H9 (cell line): ENCODE results near the gene MYT1. TPM values are rescaled to one million over a fixed set of nuclear protein-coding genes. Genes with fewer than 3 reads are reported as not detected.

Source experiments
- DNase-seq: peaks from one replicate; pipeline ENCODE4 v3.0.0-alpha.2; 2017
- H2AFZ ChIP-seq: one replicate; pipeline ENCODE4 v1.6.1; 2013; ENCODE audit warnings: mild to moderate bottlenecking, low read length, control low read depth, moderate library complexity
- H2AK5ac ChIP-seq: 2 replicates; pipeline ENCODE4 v1.6.1; 2013; ENCODE audit warnings: low read length, control low read depth, mixed read lengths; ENCODE audit not compliant: insufficient read length
- H2BK120ac ChIP-seq: one replicate; pipeline ENCODE4 v1.6.1; 2013; ENCODE audit warnings: low read depth, mild to moderate bottlenecking, low read length, control low read depth, inconsistent platforms; ENCODE audit not compliant: poor library complexity, severe bottlenecking
- H2BK12ac ChIP-seq: 2 replicates; pipeline ENCODE4 v1.6.1; 2013; ENCODE audit warnings: low read length, control low read depth, mixed read lengths, low read depth; ENCODE audit not compliant: insufficient read length
- H2BK15ac ChIP-seq: 2 replicates; pipeline ENCODE4 v1.6.1; 2013; ENCODE audit warnings: low read depth, low read length, control low read depth
- H2BK20ac ChIP-seq: one replicate; pipeline ENCODE4 v1.6.1; 2013; ENCODE audit warnings: low read depth, mild to moderate bottlenecking, low read length, control low read depth, inconsistent platforms; ENCODE audit not compliant: poor library complexity, severe bottlenecking
- H2BK5ac ChIP-seq: 2 replicates; pipeline ENCODE4 v1.6.1; 2013; ENCODE audit warnings: low read length, control low read depth, mixed read lengths; ENCODE audit not compliant: insufficient read length
- H3K14ac ChIP-seq: 2 replicates; pipeline ENCODE4 v1.6.1; 2013; ENCODE audit warnings: low read length, control low read depth; ENCODE audit not compliant: insufficient read depth
- H3K18ac ChIP-seq: 2 replicates; pipeline ENCODE4 v1.6.1; 2013; ENCODE audit warnings: low read depth, mild to moderate bottlenecking, mixed read lengths, low read length, control low read depth; ENCODE audit not compliant: insufficient read length
- H3K23ac ChIP-seq: 2 replicates; pipeline ENCODE4 v1.6.1; 2013; ENCODE audit warnings: low read length, control low read depth, mixed read lengths, low read depth; ENCODE audit not compliant: insufficient read length
- H3K23me2 ChIP-seq: 2 replicates; pipeline ENCODE4 v1.6.1; 2013; ENCODE audit warnings: low read depth, mild to moderate bottlenecking, mixed read lengths, low read length, control low read depth; ENCODE audit not compliant: insufficient read length, poor library complexity, severe bottlenecking
- H3K27ac ChIP-seq: 2 replicates; pipeline ENCODE4 v1.5.1; 2013; ENCODE audit warnings: low read length, control low read depth, mixed read lengths, low read depth; ENCODE audit not compliant: insufficient read length
- H3K27me3 ChIP-seq: 2 replicates; pipeline ENCODE4 v1.6.1; 2013; ENCODE audit warnings: low read length, control low read depth, inconsistent platforms; ENCODE audit not compliant: insufficient read depth
- H3K4ac ChIP-seq: 2 replicates; pipeline ENCODE4 v1.6.1; 2013; ENCODE audit warnings: low read depth, mild to moderate bottlenecking, control low read depth, inconsistent platforms, low read length, moderate library complexity
- H3K4me1 ChIP-seq: 2 replicates; pipeline ENCODE4 v1.6.1; 2013; ENCODE audit warnings: low read length, control low read depth, inconsistent platforms; ENCODE audit not compliant: insufficient read depth
- H3K4me2 ChIP-seq: 2 replicates; pipeline ENCODE4 v1.6.1; 2013; ENCODE audit warnings: low read length, control low read depth, mixed read lengths; ENCODE audit not compliant: insufficient read length, insufficient read depth
- H3K56ac ChIP-seq: 2 replicates; pipeline ENCODE4 v1.6.1; 2013; ENCODE audit warnings: low read depth, mild to moderate bottlenecking, mixed read lengths, low read length, control low read depth; ENCODE audit not compliant: insufficient read length
- H3K79me1 ChIP-seq: 2 replicates; pipeline ENCODE4 v1.6.1; 2013; ENCODE audit warnings: low read depth, mild to moderate bottlenecking, moderate library complexity, low read length, control low read depth, inconsistent platforms; ENCODE audit not compliant: insufficient read depth, poor library complexity, severe bottlenecking
- H3K79me2 ChIP-seq: 2 replicates; pipeline ENCODE4 v1.6.1; 2013; ENCODE audit warnings: low read length, control low read depth, inconsistent platforms; ENCODE audit not compliant: insufficient read depth
- H3K9ac ChIP-seq: 2 replicates; pipeline ENCODE4 v1.6.1; 2013; ENCODE audit warnings: low read length, control low read depth, mixed read lengths; ENCODE audit not compliant: insufficient read length; ENCODE audit errors: extremely low read depth
- H3K9me3 ChIP-seq: one replicate; pipeline ENCODE4 v1.6.1; 2013; ENCODE audit warnings: low read depth, low read length, inconsistent platforms; ENCODE audit not compliant: control insufficient read depth
- H3T11ph ChIP-seq: one replicate; pipeline ENCODE4 v1.6.1; 2013; ENCODE audit warnings: mild to moderate bottlenecking, low read length, control low read depth, inconsistent platforms
- H4K20me1 ChIP-seq: one replicate; pipeline ENCODE4 v1.6.1; 2013; ENCODE audit not compliant: control insufficient read depth, insufficient read length, insufficient read depth
- H4K5ac ChIP-seq: 2 replicates; pipeline ENCODE4 v1.6.1; 2013; ENCODE audit warnings: low read depth, mild to moderate bottlenecking, mixed read lengths, low read length, control low read depth; ENCODE audit not compliant: insufficient read length
- H4K8ac ChIP-seq: replicated peaks from 2 replicates; pipeline ENCODE4 v1.6.1; 2013; ENCODE audit warnings: low read length, control low read depth, mixed read lengths, low read depth; ENCODE audit not compliant: insufficient read length
- H4K91ac ChIP-seq: 2 replicates; pipeline ENCODE4 v1.6.1; 2013; ENCODE audit warnings: low read depth, mild to moderate bottlenecking, moderate library complexity, mixed read lengths, low read length, control low read depth; ENCODE audit not compliant: insufficient read length
- H3K27ac Mint-ChIP-seq, 3 experiments: 2 replicates in 2 of 3; 3 replicates in 1 of 3; pipeline ENCODE4 v1.8.0; 2020 to 2021; ENCODE audit warnings: mixed read lengths in 3 of 3, mild to moderate bottlenecking in 1 of 3, moderate library complexity in 1 of 3
- H3K27me3 Mint-ChIP-seq: 2 replicates; pipeline ENCODE4 v1.8.0; 2021; ENCODE audit warnings: low read depth, mild to moderate bottlenecking, moderate library complexity, mixed read lengths
- H3K36me3 Mint-ChIP-seq, 3 experiments: 2 replicates in 2 of 3; 3 replicates in 1 of 3; pipeline ENCODE4 v1.8.0; 2020 to 2021; ENCODE audit warnings: low read depth in 3 of 3, mixed read lengths in 3 of 3; ENCODE audit not compliant: insufficient read depth in 1 of 3
- H3K4me1 Mint-ChIP-seq, 2 experiments: 2 replicates each; pipeline ENCODE4 v1.8.0; 2020; ENCODE audit warnings: mixed read lengths in 2 of 2
- H3K4me3 Mint-ChIP-seq, 2 experiments: 2 replicates in 1 of 2; 3 replicates in 1 of 2; pipeline ENCODE4 v1.8.0; 2020 to 2021; ENCODE audit warnings: mild to moderate bottlenecking in 2 of 2, mixed read lengths in 2 of 2, moderate library complexity in 1 of 2
- H3K9me3 Mint-ChIP-seq, 2 experiments: 2 replicates in 1 of 2; 3 replicates in 1 of 2; pipeline ENCODE4 v1.8.0; 2020; ENCODE audit warnings: mild to moderate bottlenecking in 2 of 2, mixed read lengths in 2 of 2, moderate library complexity in 1 of 2
- CTCF ChIP-seq: fragments of 200-600 bp; sonication (generic); conservative IDR thresholded peaks from 3 replicates; pipeline ENCODE4 v1.8.0; 2021; ENCODE audit warnings: antibody characterized with exemption, mild to moderate bottlenecking
- WGBS: extraction: QIAGEN DNeasy Blood & Tissue Kit; methylation state at CpG from one replicate; pipeline ENCODE4 v1.1.7; 2013; ENCODE audit warnings: missing lambda C conversion rate, low lambda C conversion rate, mixed read lengths; ENCODE audit not compliant: insufficient read length; ENCODE audit errors: extremely low coverage; 5-methylcytosine and 5-hydroxymethylcytosine counted together
- total RNA-seq: library from RNA; stranded (reverse); gene quantifications from 2 replicates; pipeline ENCODE4 v1.2.1, GENCODE V29; 2021

MYT1 gene
- total RNA-seq, 1 experiment from 2014 or later = 0.79 TPM

- no peak overlapping the region for H3K14ac ChIP-seq
- Mint-ChIP-seq H3K27me3 (peaks cover 8% of the 10 kb centered on the region), H3K27ac (no peak overlapping the region), H3K4me3 (no peak overlapping the region), H3K36me3 (peaks cover 12 to 18% (median 12%) of the 10 kb centered on the region in 3 experiments), H3K4me1 (peaks cover 20 to 36% of the 10 kb centered on the region in 2 experiments), H3K9me3 (peaks cover 21 to 23% of the 10 kb centered on the region in 2 experiments)
- H3K23me2 ChIP-seq = no peaks in the 10 kb centered on the region
- no peak overlapping the region for H3K4ac ChIP-seq
- WGBS = no CpG with 5 or more reads among the region's 8 CpGs
- H2BK5ac ChIP-seq = no peak overlapping the region
- H3K23ac ChIP-seq = no peak overlapping the region
- DNase-seq = no peak
- H2BK120ac ChIP-seq = no peak overlapping the region
- H2AFZ ChIP-seq = no peak overlapping the region
- H2BK20ac ChIP-seq = no peak overlapping the region
- H4K5ac ChIP-seq = no peak overlapping the region
- no peak overlapping the region for H2AK5ac ChIP-seq
- H4K8ac ChIP-seq = no peak overlapping the region
- H3K27me3 ChIP-seq = no peaks in the 10 kb centered on the region
- no peak for TF ChIP-seq CTCF
- no peak overlapping the region for H3K18ac ChIP-seq
- H4K91ac ChIP-seq = no peak overlapping the region
- H3K9me3 ChIP-seq = peaks cover 9% of the 10 kb centered on the region
- H2BK15ac ChIP-seq = no peak overlapping the region
- H3K79me2 ChIP-seq = no peaks in the 10 kb centered on the region
- H3K56ac ChIP-seq = no peak overlapping the region
- no peak overlapping the region for H3K4me2 ChIP-seq
- H4K20me1 ChIP-seq = no peaks in the 10 kb centered on the region
- no peak overlapping the region for H3K27ac ChIP-seq
- no peaks in the 10 kb centered on the region for H3K4me1 ChIP-seq
- no peaks in the 10 kb centered on the region for H3K79me1 ChIP-seq
- H2BK12ac ChIP-seq = no peak overlapping the region
- H3K9ac ChIP-seq = no peak overlapping the region
- H3T11ph ChIP-seq = no peak overlapping the region
These were observed 19.9 kb upstream of the MYT1 start for GRCh38 chr20:64144144-64144912.
